PC-9 (cell line): ENCODE measurements around the gene ZACN. TPM values are rescaled to one million over a fixed set of nuclear protein-coding genes. Genes with fewer than 3 reads are reported as not detected.

Source experiments
- BruUV-seq: library from RNA; stranded (reverse); fragments of 400-500 nt; replicated peaks from 2 replicates; lab custom pipeline; 2021; lab: Mats Ljungman, UMichigan
- CTCF ChIA-PET: fragments of 300-600 bp; sonication (Branson Sonifier 250); formaldehyde crosslinking; loops from one replicate; lab custom pipeline; 2022; ENCODE audit warnings: antibody characterized with exemption; lab: Charles Lee
- POLR2A ChIA-PET: fragments of 300-600 bp; sonication (Branson Sonifier 250); formaldehyde crosslinking; loops from one replicate; lab custom pipeline; 2022; ENCODE audit warnings: antibody characterized with exemption; ENCODE audit not compliant: unreplicated experiment; lab: Charles Lee
- DNase-seq, 2 experiments: peaks; one replicate each; pipeline versions ENCODE4 v3.0.0 to v3.0.0-alpha.2; 2015 to 2022; ENCODE audit warnings: mixed read lengths in 1 of 2
- H2AFZ ChIP-seq: fragments of 200-600 bp; sonication (generic); 2 replicates; pipeline ENCODE4 v1.8.1; 2017; ENCODE audit warnings: antibody characterized with exemption
- H3F3A ChIP-seq: fragments of 200-600 bp; sonication (generic); 2 replicates; pipeline ENCODE4 v1.8.1; 2017; ENCODE audit warnings: antibody characterized with exemption, mild to moderate bottlenecking, low read depth; ENCODE audit not compliant: insufficient read depth
- H3K27ac ChIP-seq: fragments of 200-600 bp; sonication (generic); 2 replicates; pipeline ENCODE4 v1.6.1; 2016; ENCODE audit warnings: mixed run types
- H3K27me3 ChIP-seq: fragments of 200-600 bp; sonication (generic); 2 replicates; pipeline ENCODE4 v1.6.1; 2016; ENCODE audit warnings: low read depth, mixed run types; ENCODE audit not compliant: insufficient read depth
- H3K36me3 ChIP-seq: fragments of 200-600 bp; sonication (generic); 2 replicates; pipeline ENCODE4 v1.6.1; 2016; ENCODE audit warnings: low read depth, mixed run types
- H3K4me1 ChIP-seq: fragments of 200-600 bp; sonication (generic); replicated peaks from 2 replicates; pipeline ENCODE4 v1.6.1; 2016; ENCODE audit warnings: mixed run types; ENCODE audit not compliant: insufficient read depth
- H3K4me2 ChIP-seq: fragments of 200-600 bp; sonication (generic); 2 replicates; pipeline ENCODE4 v1.6.1; 2017; ENCODE audit warnings: mixed run types
- H3K4me3 ChIP-seq: fragments of 200-600 bp; sonication (generic); 2 replicates; pipeline ENCODE4 v1.6.1; 2016; ENCODE audit warnings: mixed run types
- H3K79me2 ChIP-seq: fragments of 200-600 bp; sonication (generic); 2 replicates; pipeline ENCODE4 v1.6.1; 2017; ENCODE audit warnings: low read depth, mixed run types
- H3K9me2 ChIP-seq: fragments of 200-600 bp; sonication (generic); 2 replicates; pipeline ENCODE4 v1.8.1; 2017; ENCODE audit warnings: mild to moderate bottlenecking; ENCODE audit not compliant: insufficient read depth
- H3K9me3 ChIP-seq: fragments of 200-600 bp; sonication (generic); 2 replicates; pipeline ENCODE4 v1.8.1; 2016; ENCODE audit warnings: low read depth; ENCODE audit not compliant: insufficient read depth
- H4K20me1 ChIP-seq: fragments of 200-600 bp; sonication (generic); 2 replicates; pipeline ENCODE4 v1.8.1; 2017; ENCODE audit not compliant: insufficient read depth
- CTCF ChIP-seq: fragments of 200-600 bp; sonication (generic); conservative IDR thresholded peaks from 2 replicates; pipeline ENCODE4 v1.6.1; 2017; ENCODE audit warnings: mixed run types, antibody characterized with exemption, mild to moderate bottlenecking, moderate library complexity
- EZH2 ChIP-seq: fragments of 200-600 bp; sonication (generic); IDR thresholded peaks from 2 replicates; pipeline ENCODE4 v1.8.0; 2017; ENCODE audit warnings: antibody characterized with exemption, low read depth
- intact Hi-C: fragments of 100-400 bp; cut with micrococcal nuclease; formaldehyde crosslinking; loops from one replicate; pipeline ENCODE4 v1.10.0; 2022; ENCODE audit not compliant: unreplicated experiment
- total RNA-seq: library from RNA; stranded (reverse); gene quantifications from 2 replicates; pipeline ENCODE4 v1.2.3, GENCODE V29; 2021

Gene ZACN
- total RNA-seq, 1 experiment from 2014 or later = not detected

DNA sequence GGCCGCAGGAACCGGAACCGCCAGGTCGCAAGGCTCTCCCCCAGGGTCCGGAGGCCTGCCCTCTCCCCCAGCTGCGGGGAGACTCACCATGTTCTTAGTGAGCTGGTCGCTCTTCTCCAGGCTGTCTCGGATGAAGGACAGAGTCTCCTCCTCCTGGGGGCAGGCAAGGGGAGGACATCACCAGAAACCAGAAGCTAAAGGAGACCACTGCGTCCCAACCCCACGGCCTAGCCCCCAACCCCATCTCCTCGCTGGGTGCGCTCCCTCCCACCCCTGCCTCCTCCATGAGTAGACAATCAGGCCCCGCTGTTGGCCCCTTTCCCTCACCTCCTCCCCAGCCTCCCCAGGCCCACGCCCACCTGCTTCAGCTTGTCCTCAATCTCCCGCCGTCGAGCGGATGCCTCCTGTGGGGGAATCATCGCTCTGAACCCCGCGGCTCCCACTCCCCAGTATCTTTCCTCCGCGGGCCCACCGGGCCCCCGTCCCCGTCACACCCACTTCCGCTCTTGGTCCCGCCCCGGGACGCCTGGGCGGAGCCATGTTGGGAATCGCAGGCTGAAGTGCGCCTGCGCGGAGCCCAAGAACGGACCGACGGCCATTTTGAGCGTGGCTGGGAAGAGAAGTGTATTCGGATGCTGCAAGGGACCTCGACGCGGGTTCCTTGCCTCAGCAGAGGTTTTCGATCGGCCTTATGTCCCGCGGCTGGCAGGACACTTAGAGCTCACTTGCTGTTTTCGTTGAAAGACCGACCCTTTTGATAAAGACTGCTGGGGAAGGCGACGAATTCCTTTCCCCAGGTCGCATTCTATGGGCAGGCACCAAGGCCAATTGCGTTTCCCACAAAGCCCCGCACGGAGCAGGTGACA lies 24.5 kb downstream of the ZACN start, which contains the start of gene EXOC7:
Gene EXOC7 (minus strand): TSS at position 514 of the 866 bp plus-strand sequence. CDS start 95 bp downstream, at position 419.
- no peaks in the 10 kb centered on the region for H4K20me1 ChIP-seq
- peak; percentile 69 to 92 for DNase-seq
- peaks cover 7% of the 10 kb centered on the region for H3K4me1 ChIP-seq
- peaks cover 6% of the 10 kb centered on the region; the same call in 1 of the 2 replicates for H3F3A ChIP-seq
- ChIA-PET POLR2A (interaction anchor here (0.5 to 1.0 kb wide), 7 partner anchors 13 to 117 kb away, joined by 3 to 20 read pairs (median 5); partner anchors contain the start of gene SRP68), CTCF (interaction anchor here (0.6 to 1.2 kb wide), 4 partner anchors 50 to 123 kb away, joined by 3 to 18 read pairs (median 8); no protein-coding TSS in a partner anchor)
- H3K9me3 ChIP-seq = no peaks in the 10 kb centered on the region
- peak within 1 kb of the TSS; percentile 81 for H2AFZ ChIP-seq
- BruUV-seq = no TSS peak
- H3K79me2 ChIP-seq = peaks cover 17% of the 10 kb centered on the region
- H3K27ac ChIP-seq = peak within 1 kb of the TSS; percentile 73
- no peaks in the 10 kb centered on the region for H3K9me2 ChIP-seq
- no peaks in the 10 kb centered on the region for H3K36me3 ChIP-seq
- intact Hi-C loops = loop anchor here (10.0 kb wide), 1 partner anchor 199 kb away; the partner anchor contains the start of gene MRPL38
- H3K4me3 ChIP-seq = peak within 1 kb of the TSS; percentile 86
- peak within 1 kb of the TSS; percentile 91 for H3K4me2 ChIP-seq
- no peaks in the 10 kb centered on the region for H3K27me3 ChIP-seq
- no peak for TF ChIP-seq EZH2
- no peak; the same call in 1 of the 2 replicates for TF ChIP-seq CTCF

DNA sequence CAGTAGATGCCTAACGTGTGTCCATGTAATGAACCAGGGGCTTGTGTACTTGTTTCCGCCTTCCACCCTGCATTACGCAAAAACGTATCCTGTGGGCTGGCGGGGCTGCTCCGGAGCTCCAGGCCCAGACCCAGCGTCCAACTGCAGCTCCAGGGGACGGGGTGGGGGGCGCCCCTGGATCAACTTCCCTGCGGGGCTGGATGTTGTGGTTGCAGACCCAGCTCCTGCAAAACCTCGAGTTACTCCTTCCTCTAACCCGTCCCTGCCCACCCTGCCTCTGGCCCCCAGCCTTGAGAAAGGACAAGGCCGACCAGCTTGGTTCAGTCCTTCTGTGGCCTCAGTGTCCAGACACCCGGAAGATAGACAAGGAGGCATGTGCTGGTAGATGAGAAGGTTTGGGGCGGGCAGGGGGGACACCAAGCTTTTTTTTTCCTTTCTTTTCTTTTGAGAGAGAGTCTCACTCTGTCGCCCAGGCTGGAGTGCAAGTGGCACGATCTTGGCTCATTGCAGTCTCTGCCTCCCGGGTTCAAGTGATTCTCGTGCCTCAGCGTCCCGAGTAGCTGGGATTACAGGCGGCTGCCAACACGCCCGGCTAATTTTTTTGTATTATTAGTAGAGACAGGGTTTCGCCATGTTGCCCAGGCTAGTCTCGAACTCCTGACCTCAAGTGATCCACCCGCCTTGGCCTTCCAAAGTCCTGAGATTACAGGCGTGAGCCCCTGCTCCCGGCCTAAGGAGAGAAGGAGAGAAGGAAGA lies 25.3 kb downstream of the ZACN start:
- DNase-seq = no peak
- TSS peak; percentile 97 for BruUV-seq
- no peaks in the 10 kb centered on the region for H3K36me3 ChIP-seq
- peaks cover 6% of the 10 kb centered on the region; the same call in 1 of the 2 replicates for H3F3A ChIP-seq
- ChIA-PET POLR2A (interaction anchor here (0.6 to 1.0 kb wide), 4 partner anchors 26 to 259 kb away, joined by 3 to 12 read pairs (median 5); partner anchors contain the start of genes FBF1 and SRP68), CTCF (interaction anchor here (0.6 to 1.1 kb wide), 3 partner anchors 68 to 124 kb away, joined by 3 to 18 read pairs (median 5); no protein-coding TSS in a partner anchor)
- no peaks in the 10 kb centered on the region for H3K9me2 ChIP-seq
- TF ChIP-seq CTCF (no peak), EZH2 (no peak)
- peak overlapping the region; percentile 73 for H3K27ac ChIP-seq
- H3K27me3 ChIP-seq = no peaks in the 10 kb centered on the region
- intact Hi-C loops = loop anchor here (10.0 kb wide), 1 partner anchor 200 kb away; the partner anchor contains the start of gene MRPL38
- H3K79me2 ChIP-seq = peaks cover 17% of the 10 kb centered on the region
- H3K4me2 ChIP-seq = peak overlapping the region; percentile 91
- no peaks in the 10 kb centered on the region for H4K20me1 ChIP-seq
- H2AFZ ChIP-seq = peak overlapping the region; percentile 81; the same call in 1 of the 2 replicates
- H3K4me3 ChIP-seq = peak overlapping the region; percentile 86
- peaks cover 7% of the 10 kb centered on the region for H3K4me1 ChIP-seq
- no peaks in the 10 kb centered on the region for H3K9me3 ChIP-seq

DNA sequence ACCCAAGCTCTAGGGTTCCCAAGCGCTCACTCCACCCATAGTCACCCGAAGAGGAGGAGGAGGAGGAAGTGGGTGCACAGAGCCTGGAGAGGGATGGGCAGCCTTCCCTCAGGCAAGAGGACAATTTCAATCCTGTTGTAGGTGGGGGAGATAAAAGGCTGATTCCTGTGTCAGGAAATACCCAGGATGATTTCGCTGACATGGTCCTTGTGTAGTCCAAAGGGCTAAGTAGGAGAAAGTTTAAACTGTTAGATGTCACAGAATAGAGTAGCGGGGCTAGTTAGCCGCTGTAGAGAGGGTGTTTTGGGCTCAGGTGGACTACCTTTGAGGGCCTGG lies 25.9 kb downstream of the ZACN start:
- no peak for DNase-seq
- intact Hi-C loops = loop anchor here (10.0 kb wide), 1 partner anchor 200 kb away; the partner anchor contains the start of gene MRPL38
- H3K9me2 ChIP-seq = no peaks in the 10 kb centered on the region
- no peak for TF ChIP-seq EZH2
- POLR2A ChIA-PET = interaction anchor here (0.8 to 1.0 kb wide), 2 partner anchors 164 to 259 kb away, joined by 4 to 12 read pairs; partner anchors contain the start of gene FBF1
- peaks cover 7% of the 10 kb centered on the region for H3K4me1 ChIP-seq
- no peak overlapping the region for H3K27ac ChIP-seq
- H3F3A ChIP-seq = peaks cover 6% of the 10 kb centered on the region; the same call in 1 of the 2 replicates
- H4K20me1 ChIP-seq = no peaks in the 10 kb centered on the region
- no peaks in the 10 kb centered on the region for H3K9me3 ChIP-seq
- peak overlapping the region; percentile 91 for H3K4me2 ChIP-seq
- H3K79me2 ChIP-seq = peaks cover 17% of the 10 kb centered on the region
- CTCF ChIA-PET = no interaction called here
- no peaks in the 10 kb centered on the region for H3K27me3 ChIP-seq
- H3K4me3 ChIP-seq = no peak overlapping the region; the same call in 1 of the 2 replicates
- no peaks in the 10 kb centered on the region for H3K36me3 ChIP-seq
- no TSS peak for BruUV-seq
- no peak overlapping the region for H2AFZ ChIP-seq
